ENCODE measurements around the gene JPH4. TPM values are rescaled to one million over a fixed set of nuclear protein-coding genes. Genes with fewer than 3 reads are reported as not detected.

Gene JPH4
- polyA plus RNA-seq, 1 of the 3 experiments (the other 2 are of a cell fraction), result 8.7 TPM

- TF ChIP-seq MXI1 (IDR thresholded peaks at IDR 0.05; ENCODE audit: low read depth, low read length), result no peak
Observed at GRCh38 chr14:23614395-23614828, 35.8 kb upstream of the JPH4 start (continued).

- Histone ChIP-seq H3K9me3 (no peaks in the 10 kb centered on the region), H3K79me2 (ENCODE audit: insufficient read depth) (no peaks in the 10 kb centered on the region), H2AFZ (ENCODE audit: low read depth) (no peak overlapping the region), H3K36me3 (replicated peaks in 1 of 2; ENCODE audit: control insufficient read depth in 1 of 2, insufficient read depth in 2 of 2, low read length in 1 of 2) (no peaks in the 10 kb centered on the region), H3K4me3 (ENCODE audit: low read depth in 2 of 2, low read length in 1 of 2) (no peak overlapping the region), H3K27me3 (ENCODE audit: insufficient read depth) (peaks cover 8% of the 10 kb centered on the region; the same call in 1 of the 2 replicates), H3K4me1 (ENCODE audit: control insufficient read depth in 1 of 2, insufficient read depth in 2 of 2, low read depth in 1 of 2, low read length in 1 of 2) (no peaks in the 10 kb centered on the region), H3F3A (replicated peaks; ENCODE audit: insufficient read depth) (no peaks in the 10 kb centered on the region), H3K27ac (ENCODE audit: low read depth in 2 of 2, low read length in 1 of 2) (no peak overlapping the region), H3K9me2 (no peaks in the 10 kb centered on the region), H3K4me2 (no peak overlapping the region), H4K20me1 (ENCODE audit: insufficient read depth) (no peaks in the 10 kb centered on the region), H3K9ac (no peak overlapping the region)
- ChIA-PET POLR2A (no interaction called here), CTCF (interaction anchor here (0.9 to 4.8 kb wide), 5 partner anchors 17 to 297 kb away, joined by 3 to 38 read pairs (median 4); no protein-coding TSS in a partner anchor)
- TF ChIP-seq POLR2AphosphoS5 (IDR thresholded peaks at IDR 0.05; ENCODE audit: low read depth, low read length), result no peak
- TF ChIP-seq NRF1 (IDR thresholded peaks at IDR 0.05; ENCODE audit: low read depth, low read length), result no peak
- no peak for TF ChIP-seq MXI1 (IDR thresholded peaks at IDR 0.05; ENCODE audit: low read depth, low read length)
- no peak for TF ChIP-seq EP300 (IDR thresholded peaks at IDR 0.05; ENCODE audit: borderline replicate concordance in 1 of 2, low read depth in 1 of 2, low read length in 1 of 2)
- TF ChIP-seq IRF3 (IDR thresholded peaks at IDR 0.05; ENCODE audit: low read depth, low read length), result no peak
- no peak for TF ChIP-seq EZH2phosphoT487 (IDR thresholded peaks at IDR 0.05; ENCODE audit: borderline replicate concordance, low read depth)
- no peak for TF ChIP-seq NFIC (IDR thresholded peaks at IDR 0.05; ENCODE audit: borderline replicate concordance)
- no peak for DNase-seq
- 27% methylated on average over 6 of the region's 6 CpGs for WGBS (ENCODE audit: low lambda C conversion rate)
Observed at GRCh38 chr14:23613242-23614070, 34.9 kb upstream of the JPH4 start.

GRCh38 chr14:23612802-23613201 lies 34.2 kb upstream of the JPH4 start:
- no peaks in the 10 kb centered on the region for H4K20me1 ChIP-seq (ENCODE audit: insufficient read depth)
- no peaks in the 10 kb centered on the region for H3K9me2 ChIP-seq
- 42% methylated on average over 1 of the region's 1 CpG for WGBS (ENCODE audit: low lambda C conversion rate)
- no peak overlapping the region for H2AFZ ChIP-seq (ENCODE audit: low read depth)
- no peaks in the 10 kb centered on the region for H3K9me3 ChIP-seq
- H3K27ac ChIP-seq (ENCODE audit: low read depth in 2 of 2, low read length in 1 of 2), result no peak overlapping the region
- no peak for DNase-seq
- no peaks in the 10 kb centered on the region for H3K4me1 ChIP-seq (ENCODE audit: control insufficient read depth in 1 of 2, insufficient read depth in 2 of 2, low read depth in 1 of 2, low read length in 1 of 2)
- POLR2A ChIA-PET, result no interaction called here
- H3K79me2 ChIP-seq (ENCODE audit: insufficient read depth), result no peaks in the 10 kb centered on the region
- H3K4me2 ChIP-seq, result no peak overlapping the region
- no peaks in the 10 kb centered on the region for H3F3A ChIP-seq (replicated peaks; ENCODE audit: insufficient read depth)
- H3K27me3 ChIP-seq (ENCODE audit: insufficient read depth), result peaks cover 8% of the 10 kb centered on the region; the same call in 1 of the 2 replicates
- no peaks in the 10 kb centered on the region for H3K36me3 ChIP-seq (replicated peaks in 1 of 2; ENCODE audit: control insufficient read depth in 1 of 2, insufficient read depth in 2 of 2, low read length in 1 of 2)
- CTCF ChIA-PET, result interaction anchor here (0.9 to 4.8 kb wide), 5 partner anchors 18 to 298 kb away, joined by 3 to 38 read pairs (median 4); no protein-coding TSS in a partner anchor
- no peak overlapping the region for H3K9ac ChIP-seq
- H3K4me3 ChIP-seq (ENCODE audit: low read depth in 2 of 2, low read length in 1 of 2), result no peak overlapping the region
- TF ChIP-seq FOXJ3 (CRISPR knock-in tag; IDR thresholded peaks at IDR 0.05) (no peak), ELF1 (IDR thresholded peaks at IDR 0.05) (no peak), ZBTB33 (IDR thresholded peaks at IDR 0.05; ENCODE audit: borderline replicate concordance, low read depth) (no peak), RAD21 (IDR thresholded peaks at IDR 0.05; ENCODE audit: low read length) (no peak), RCOR1 (IDR thresholded peaks at IDR 0.05; ENCODE audit: low read length) (no peak), TEAD4 (IDR thresholded peaks at IDR 0.05; ENCODE audit: borderline replicate concordance, insufficient read depth) (no peak), JUND (IDR thresholded peaks at IDR 0.05) (no peak), TCF12 (IDR thresholded peaks at IDR 0.05) (no peak), MXI1 (IDR thresholded peaks at IDR 0.05; ENCODE audit: low read depth, low read length) (no peak), TAF1 (IDR thresholded peaks at IDR 0.05; ENCODE audit: borderline replicate concordance, low read depth, low read length) (no peak), NFIC (IDR thresholded peaks at IDR 0.05; ENCODE audit: borderline replicate concordance) (no peak), USF1 (IDR thresholded peaks at IDR 0.05; ENCODE audit: borderline replicate concordance, low read depth) (no peak), GABPA (IDR thresholded peaks at IDR 0.05; ENCODE audit: low read depth) (no peak), FOSL2 (IDR thresholded peaks at IDR 0.05; ENCODE audit: borderline replicate concordance, low read depth) (no peak), RXRA (IDR thresholded peaks at IDR 0.05; ENCODE audit: borderline replicate concordance, low read depth) (no peak)
